Activated CD4-positive, alpha-beta T cell treated with anti-CD3 and anti-CD28 coated beads, Interleukin-2, Interleukin-6, amounts not matched to agents 100 ng/mL and 50 ng/mL, durations not matched to agents 16 hours and 8 hours (primary cell): Measurements from ENCODE around the gene SNRNP48.

Experiments
- DNase-seq: peaks from one replicate; pipeline ENCODE4 v3.0.0-alpha.2; 2020

Gene SNRNP48

DNA sequence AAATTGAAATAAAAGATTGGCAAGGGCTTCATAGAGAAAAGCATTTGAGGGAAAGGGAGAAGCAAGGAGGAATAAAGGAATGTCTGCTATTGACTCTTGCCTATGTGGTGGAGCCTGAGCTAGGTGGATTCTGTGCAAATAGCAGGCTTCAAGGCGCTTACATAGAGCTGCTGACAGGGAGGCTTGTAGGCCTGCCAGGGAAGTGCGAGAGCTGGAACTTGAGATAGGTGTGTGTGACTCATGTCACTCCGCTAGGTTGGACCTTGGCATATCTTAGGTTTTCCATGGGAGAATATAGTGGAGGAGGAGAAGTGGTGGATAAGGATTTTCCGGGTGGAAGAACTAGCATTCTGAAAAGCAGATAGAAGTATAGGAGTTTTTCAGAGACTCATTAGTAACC, 14.0 kb downstream of the SNRNP48 start:
- no peak for DNase-seq

DNA sequence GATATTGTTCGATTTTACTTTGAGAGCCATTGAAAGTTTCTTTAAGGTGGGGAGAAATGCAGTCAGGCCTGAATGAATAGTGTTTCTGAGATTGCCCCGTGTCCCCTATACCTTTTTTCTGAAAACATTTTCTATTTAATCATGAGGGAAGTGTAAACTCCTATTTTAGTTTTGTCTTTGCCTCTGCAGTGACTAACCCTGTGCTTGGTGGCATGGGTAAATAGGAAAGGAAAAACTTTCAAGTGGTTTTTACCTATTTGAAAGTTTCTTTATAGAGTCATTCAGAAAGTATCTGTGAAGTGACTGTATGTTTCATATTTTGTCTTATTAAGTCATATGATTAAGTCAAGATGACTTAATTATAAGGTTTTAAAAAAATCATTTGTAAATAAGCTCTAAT, 14.5 kb downstream of the SNRNP48 start:
- DNase-seq = peak; percentile 54

DNA sequence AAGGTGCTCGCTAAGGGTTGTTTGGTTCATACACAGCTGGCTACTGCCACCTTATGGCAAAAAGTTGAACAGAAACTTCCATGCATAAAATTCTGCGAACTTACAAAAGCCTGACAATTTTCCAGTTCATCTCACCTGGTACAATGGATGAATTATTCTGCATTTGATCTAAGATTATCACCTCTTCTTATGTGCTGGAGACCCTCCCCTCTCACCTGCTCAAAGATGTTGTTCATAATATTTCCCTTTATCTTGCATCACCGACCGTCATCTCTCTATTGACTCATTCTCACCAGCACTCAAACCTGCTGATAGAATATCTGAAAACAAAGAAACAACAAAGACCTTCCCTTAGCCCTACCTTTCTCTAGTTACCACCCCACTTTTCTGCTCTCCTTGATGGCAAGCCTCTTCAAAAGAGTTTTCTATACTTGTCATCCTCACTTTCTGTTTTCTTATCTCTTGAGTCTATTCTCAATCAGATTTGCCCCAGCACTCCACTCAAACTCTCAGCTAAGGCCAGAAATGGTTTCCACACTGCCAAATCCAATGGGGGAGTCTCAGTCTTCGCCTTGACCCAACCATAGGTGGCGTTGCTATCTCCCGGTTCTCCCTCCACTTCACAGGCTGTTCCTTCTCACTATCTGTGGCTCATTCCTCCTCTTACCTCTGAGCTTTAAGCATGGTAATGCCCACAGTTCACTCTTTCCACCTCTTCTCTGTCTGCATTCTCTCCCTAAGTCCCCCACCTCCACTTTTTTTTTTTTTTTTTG, 25.8 kb downstream of the SNRNP48 start:
- peak; percentile 61 for DNase-seq

DNA sequence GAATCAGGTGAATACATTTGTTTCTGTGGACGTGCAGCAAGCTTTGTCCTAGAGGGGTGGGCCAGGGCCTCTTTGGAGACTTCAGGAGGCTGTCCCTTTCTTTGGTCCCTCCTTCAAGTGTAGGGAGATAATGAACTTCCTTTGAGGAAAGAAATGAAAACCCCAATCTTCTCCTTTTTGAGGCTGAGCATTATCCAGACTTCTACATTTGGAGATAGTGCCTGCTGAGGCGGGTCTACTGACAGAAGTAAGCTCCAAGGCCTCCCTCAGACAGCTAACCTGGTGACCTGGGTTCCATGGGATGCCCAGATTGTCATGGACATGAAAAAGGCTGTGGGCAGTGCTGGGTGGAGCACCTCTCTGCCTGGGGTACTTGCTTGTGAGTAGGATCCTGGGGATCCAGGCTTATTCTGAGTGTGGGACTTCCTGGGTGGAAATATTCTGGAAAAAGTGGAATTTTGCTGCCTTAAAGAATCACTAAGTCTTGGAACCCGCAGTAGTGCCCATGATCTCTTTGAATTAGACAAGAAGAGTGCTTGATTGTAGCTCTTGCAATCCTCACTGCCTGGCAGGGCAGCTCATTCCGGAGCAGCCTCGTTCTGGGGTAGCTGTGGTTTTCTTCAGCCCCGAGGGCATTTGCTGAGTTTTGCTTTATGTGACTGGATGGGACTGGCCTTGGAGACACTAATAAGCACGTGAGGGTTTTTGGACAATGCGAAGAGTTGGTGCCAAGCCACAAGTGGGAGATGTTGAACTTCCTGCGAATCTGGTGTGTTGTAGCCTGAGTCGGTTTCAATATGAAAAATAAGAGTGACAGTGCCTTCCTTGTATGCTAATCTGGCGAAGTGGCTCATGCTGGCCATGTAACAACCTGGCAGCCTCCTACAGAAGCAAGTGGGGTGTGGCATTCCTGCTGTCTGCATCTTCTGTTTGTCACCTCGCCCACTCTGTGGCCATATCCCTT, 28.1 kb downstream of the SNRNP48 start:
- peak; percentile 55 for DNase-seq

DNA sequence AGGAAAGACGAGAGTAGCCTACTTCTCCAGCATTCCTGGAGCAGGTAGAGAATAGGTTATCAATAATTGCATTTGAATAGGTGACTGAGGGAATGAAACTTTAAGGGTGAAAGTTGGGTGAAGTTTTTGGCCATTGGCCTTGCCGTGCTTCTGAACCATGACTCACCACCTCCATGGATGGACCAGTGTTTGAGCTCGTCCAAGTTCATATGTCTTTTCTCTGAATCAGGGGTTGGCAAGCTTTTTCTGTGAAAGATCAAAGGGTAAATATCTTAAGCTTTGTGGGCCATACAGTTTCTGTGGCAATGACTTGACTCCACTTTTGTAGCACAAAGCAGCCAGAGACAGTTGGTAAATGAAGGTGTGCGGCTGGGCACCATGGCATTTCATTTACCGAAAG, 31.8 kb downstream of the SNRNP48 start:
- no peak for DNase-seq

DNA sequence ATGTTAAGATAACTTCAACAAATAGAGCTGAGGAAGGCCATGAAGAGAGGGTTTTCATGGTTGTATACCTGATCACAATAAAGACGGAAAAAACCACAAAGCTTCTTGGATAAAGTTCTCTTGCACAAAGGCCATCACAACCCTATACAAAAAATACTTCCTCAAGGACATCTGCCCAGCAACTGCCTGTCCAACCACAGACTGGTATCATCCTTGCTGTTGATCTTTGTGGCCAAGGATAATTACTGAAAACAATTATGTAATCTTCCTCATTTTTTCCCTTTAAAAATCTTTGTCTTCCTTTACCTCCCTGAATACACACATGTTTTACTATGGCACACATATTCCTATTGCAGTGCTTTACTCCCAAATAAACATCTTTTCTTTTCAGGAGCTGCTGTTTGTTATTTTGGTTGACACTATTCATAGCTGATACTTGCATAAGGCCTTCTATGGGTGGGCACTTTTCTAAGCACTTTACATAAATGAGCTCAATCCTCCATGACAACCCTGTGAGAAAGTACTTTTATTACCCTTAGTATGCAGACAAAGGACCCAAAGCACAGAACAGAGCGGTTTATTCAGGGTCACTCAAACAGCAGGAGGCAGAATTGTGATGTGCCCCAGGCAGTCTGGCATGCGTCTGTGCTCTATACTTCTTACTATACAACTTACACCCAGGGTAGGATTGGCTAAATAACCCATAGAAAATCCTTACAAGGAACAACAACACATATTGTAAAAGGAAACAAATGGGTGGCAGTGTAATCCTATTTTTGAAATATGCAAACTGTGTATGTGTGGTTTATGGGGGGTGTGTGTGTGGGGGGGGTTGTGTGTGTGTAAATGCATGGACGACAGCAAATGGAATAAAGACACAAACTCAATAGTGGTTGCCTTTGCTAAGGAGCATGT, 35.1 kb downstream of the SNRNP48 start:
- DNase-seq = no peak

DNA sequence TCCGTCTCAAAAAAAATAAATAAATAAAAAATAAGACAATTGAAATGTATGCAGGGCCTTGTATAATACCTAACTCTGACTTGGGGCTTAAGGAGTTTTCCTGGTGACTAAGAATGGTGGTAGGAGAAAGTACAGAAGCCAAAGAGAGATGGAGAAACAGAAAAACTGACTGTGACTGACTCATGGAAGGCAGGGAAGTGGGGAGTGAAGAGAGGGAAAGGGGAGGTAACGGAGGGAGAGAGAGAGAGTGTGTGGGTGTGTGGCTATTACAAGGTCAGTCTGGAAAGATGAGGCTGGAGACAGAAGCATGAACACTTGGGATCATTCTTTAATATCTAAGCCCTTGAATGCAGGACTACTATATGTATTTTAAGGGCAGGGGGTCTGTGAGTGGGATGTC, 38.5 kb downstream of the SNRNP48 start:
- DNase-seq = no peak

DNA sequence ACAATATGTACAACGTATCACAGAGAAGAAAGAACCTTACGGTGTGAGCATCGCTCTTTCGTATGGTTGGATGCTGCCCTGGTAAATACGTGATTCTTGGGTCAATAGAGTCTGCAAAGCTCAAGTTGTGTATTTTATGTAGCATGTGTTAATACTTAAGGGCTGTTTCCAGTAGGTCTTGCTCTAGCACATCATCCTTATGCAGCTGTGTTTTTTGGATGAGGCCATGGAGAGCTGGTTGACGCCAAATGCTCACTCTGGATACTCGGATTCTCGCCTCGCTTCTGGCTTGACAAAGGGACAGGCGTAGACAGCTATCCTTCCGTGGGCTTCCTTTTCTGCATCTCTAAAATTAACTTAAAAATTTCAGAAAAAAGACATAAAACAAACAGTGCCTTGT, 38.9 kb downstream of the SNRNP48 start:
- DNase-seq = no peak

DNA sequence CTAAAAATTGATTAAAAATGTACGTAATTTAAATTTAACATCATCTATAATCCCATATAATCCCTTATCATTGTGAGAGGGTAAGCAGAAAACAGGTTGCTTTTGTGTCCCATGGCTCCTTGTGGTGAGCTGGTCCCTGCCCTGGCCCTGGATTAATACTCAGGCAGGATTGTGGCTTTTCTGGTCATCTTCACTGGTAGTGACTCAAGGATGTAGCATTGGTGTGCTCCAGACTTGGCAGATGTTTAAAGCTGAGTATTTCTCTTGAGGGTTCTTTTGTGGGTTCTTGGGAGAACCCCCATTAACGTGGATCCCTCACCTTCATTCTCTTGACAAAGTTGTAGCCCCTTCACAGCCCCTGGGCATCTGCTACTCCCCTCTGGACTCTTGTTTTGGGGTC, 39.3 kb downstream of the SNRNP48 start:
- no peak for DNase-seq

DNA sequence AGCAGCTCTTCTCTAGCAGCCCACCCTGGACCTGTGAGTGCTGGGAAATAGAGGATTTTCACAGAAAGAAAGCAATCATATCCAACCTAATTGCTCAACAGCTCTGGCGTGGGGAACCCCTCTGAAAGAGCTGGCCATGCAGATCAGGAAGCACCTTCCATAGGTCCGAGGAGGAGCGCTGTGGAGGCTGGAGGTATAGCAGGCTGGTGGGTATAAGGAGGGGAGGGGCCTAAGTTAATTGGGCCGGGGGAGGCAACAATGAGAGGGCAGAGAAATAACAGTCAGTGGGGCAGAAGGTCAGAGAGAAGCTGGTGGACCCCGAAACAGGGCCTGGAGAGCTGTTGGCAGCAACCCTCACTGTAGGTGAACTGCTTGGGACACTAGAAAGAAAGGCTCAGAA, 40.8 kb downstream of the SNRNP48 start:
- DNase-seq = no peak

DNA sequence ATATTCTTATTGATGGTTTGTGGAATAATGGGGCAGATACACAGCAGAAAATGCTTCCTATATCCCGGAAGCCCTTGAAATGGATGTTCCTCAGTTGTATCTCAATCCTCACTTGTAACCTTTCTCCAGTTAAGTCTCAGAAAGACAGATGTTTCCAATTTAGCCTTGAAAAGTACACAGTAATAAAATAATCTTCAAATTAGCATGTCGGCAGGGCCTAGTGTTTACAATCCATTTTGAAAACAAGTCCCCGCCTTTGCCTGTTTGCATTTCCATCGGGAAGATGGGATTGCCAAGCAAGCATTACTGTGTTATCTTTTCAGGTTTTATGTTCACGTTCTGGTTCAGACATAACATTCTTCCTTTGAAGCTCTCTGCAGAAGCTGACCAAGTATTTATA, 41.5 kb downstream of the SNRNP48 start:
- DNase-seq = no peak

DNA sequence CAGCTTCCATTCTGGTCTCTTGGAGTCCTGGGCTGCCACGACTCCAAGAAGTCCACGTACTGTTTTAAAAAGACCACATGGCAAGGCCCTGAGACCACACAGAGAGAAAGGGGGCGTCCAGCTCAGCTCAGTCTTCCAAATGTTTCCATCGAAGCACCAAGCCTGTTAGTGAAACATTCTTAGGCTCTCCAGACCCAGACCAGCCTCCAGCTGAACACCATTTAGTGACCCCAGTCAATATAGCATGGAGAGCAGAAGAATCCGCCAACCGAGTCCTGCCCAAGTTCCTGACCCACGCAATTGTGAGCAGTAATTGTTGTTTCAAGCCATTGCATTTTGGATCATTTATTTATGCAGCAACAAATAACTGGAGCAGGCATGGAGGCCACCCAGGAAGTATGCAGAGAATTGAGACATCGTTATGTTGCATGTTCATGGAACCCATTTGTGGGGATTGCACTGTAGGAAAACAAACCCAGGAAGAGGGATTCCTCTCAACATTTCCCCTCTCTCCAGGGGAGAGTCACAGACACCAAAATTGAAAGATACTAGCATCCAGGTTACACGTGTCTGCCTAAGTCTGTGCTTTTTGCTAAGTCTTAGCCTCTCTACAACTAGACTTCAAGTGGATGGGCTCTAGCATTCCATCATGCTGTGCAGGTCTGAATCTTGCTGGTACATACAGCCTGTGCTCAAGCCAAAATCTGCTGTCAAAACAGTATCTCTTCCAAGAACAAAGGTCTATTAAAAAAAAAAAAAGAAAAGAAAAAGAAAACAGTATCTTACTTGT, 42.7 kb downstream of the SNRNP48 start:
- no peak for DNase-seq

DNA sequence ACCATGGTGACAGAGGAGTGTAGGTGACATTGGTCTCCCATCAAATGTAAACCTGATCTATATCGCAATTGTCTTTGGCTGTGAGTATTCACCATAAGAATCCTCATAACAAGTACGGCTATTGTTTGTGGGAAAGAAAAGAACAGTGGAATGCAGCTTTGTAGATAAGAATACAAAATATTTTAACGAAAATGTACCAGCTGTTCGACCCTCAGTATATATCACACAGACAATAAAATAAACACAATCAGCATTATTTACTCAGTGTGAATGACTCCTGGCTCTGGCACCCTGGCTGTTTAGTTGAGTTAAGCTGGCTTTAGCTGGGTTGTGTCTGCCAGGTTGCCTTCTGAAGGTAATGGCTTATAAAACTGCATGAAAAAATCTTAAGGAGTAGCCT, 43.4 kb downstream of the SNRNP48 start:
- DNase-seq = no peak

DNA sequence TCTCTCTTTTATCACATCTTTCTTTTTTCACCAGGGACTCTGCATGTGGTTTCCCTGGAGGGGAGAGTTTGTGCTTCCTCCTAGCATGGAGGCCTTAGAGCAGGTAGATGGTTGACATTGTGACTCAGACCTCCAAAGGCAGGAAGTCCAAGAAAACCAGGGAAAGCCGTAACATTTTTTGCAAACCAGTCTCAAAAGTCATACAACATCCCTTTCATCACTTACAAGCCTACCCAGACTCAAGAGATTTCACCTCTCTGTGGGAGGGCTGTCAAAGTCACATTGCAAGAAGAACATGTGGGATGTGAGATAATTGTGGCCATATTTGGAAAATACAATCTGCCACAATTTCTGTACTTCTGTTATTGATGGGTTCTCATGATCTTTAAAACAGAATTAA, 46.2 kb downstream of the SNRNP48 start:
- no peak for DNase-seq

DNA sequence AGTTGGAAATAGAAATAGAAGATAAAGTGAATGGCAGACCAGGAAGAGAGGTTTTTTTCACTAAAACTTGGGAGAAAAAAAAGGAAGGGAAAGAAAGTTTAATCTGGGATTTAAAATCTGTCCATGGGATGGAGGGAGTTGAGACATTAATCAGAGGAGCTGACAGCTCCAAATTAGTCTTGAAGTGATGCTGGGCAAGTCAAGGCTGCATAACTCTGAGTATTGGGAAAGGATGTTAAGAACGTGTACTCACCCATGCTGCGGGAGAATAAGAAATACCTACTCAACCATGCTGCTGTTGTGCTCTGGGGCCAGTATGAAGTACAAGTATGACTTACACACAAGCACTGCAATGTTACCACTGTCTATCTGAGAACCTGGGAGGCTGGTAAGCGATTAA, 47.5 kb downstream of the SNRNP48 start:
- no peak for DNase-seq

DNA sequence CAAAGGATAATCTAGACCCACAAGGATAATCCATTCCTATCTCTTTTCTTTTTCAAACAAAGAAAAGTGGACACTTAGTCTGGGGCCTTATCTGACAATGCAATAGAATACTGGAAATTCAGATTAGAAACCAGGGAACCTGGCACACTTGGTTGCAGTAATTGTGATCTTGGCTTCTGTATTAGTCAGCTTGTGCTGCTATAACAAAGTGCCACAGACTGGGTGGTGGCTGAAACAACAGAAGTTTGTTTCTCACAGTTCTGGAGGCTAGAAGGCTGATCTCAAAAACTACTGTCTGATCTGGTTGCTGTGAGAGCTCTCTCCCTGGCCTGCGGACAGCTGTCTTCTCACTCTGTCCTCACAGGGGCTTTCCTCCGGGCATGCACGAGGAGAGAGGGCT, 49.4 kb downstream of the SNRNP48 start:
- no peak for DNase-seq

DNA sequence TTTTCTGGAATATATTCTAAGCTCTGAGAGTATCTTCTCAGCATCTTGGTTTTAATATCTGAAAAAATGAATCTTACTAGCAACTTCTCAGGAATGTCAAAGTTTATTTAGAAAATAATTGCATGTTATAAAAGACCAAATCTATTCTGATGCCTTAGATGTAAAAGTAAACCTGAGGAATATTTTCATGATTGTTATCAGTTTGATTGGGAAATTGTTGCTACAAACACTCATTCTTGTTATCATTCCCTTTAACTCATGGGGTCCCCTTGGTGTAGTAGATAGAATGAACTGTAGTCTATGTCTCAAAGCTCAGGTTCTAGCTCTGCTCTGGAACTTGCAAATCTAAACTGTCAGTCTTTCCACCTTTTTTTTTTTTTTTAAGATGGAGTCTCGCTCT, 50.0 kb downstream of the SNRNP48 start:
- DNase-seq = no peak

DNA sequence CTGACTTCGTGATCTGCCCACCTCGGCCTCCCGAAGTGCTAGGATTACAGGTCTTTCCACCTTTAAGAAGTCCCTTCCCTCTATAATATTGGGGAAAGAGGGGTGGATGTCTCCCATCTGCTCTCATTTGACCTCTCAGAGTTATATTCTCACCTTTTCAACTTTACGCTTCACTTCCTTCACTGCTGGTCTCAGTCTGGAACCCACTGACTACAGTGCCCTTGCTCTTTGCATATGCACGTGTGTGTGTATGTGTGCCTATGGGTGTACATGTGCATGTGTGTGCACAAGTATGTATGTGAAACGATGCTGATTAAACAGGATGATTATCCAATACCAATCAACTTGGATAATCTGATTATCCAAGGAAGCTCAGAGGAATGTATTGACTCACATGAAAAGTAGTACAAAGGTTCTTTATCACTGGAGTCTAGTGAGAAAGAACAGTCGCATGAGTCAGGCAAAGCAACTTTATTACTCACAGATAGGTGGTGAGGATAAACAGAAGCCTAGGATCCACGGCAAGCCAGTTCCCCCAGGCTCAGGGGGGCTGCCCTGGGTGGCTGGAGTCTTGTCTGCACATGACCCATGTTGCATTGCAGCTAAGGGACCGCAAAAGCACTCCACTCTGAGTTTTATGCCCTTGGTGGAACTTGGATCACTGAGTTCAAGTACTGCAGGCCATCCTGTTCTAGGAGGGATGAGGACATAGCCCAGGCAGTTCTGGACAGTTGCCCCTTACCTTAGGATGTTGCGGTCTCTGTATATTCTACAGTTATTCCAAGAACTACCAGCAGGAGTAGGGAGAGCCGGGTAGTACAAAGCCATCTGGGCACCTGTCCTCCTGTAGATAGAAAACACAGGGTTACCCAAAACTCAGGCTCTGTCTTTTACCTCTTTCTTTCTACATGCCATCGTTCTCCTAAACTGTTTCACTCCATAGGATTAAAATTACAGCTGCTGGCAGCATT, 50.9 kb downstream of the SNRNP48 start:
- no peak for DNase-seq

DNA sequence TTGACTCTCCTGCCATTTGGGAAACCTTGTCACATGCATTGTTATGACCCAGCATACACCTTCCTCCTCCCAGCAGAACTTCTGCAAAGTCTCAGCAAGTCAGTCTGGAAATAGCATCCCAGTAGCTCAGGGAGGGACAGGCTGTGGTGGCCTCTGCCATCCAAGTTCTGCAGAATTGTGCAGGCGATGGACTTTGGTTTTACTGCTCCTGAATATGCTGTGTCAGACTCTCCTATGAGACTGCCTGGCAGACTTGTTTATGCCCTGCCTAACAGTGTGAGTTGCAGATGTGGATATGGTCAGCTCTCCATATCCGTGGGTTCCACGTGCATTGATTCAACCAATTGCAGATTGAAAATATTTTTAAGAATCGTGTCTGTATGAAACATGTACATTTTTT, 52.8 kb downstream of the SNRNP48 start:
- DNase-seq = no peak

DNA sequence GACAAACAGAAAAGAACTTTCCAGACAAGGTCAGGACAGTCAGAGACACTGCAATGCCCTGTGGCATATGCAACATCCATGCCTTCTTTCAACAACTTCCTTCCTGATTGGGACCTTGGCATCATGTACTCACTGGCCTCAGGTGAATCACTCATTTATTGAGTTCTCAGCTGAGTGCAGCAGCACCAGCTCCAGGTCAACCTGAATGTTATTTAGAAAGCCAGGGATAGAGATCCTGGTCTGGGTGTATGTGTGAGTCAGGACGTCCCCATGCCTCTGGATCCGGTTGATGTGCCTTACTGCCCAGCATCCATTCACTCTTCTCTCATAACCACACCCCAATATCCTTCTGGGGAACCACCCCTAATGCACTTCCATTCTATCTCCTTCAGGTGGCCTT, 54.4 kb downstream of the SNRNP48 start:
- DNase-seq = no peak

DNA sequence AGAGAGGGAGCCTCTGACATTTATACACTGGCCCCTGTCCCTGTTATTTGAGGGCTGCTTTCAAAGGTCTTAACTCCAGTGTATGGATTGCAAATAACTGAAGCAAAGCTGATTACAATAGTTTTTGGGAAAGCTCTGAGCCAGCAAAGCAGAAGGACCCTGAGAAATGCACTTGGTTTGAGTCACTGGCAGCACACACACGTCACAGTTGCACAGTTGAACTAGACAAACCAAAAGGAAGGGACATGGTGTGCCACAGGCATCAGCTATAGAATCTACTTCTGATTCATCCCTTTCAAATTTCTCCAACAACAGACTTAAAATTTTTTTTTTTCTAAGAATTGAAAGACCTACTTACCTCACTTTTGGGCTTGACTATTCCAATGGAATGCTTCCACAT, 56.4 kb downstream of the SNRNP48 start:
- DNase-seq = peak; percentile 28
